GM23338 (cell line): ENCODE measurements around the gene VAPA. TPM values are rescaled to one million over a fixed set of nuclear protein-coding genes. Genes with fewer than 3 reads are reported as not detected.

Experiments
- ATAC-seq: fragments of 200-7000 bp; cut with Tn5 transposase; 3 replicates; pipeline ENCODE4 v1.9.1; 2020
- DNase-seq: peaks from one replicate; pipeline ENCODE4 v3.0.0-alpha.2; 2015; ENCODE audit warnings: low spot score
- H2AFZ ChIP-seq: fragments of 200-600 bp; sonication (generic); 2 replicates; pipeline ENCODE4 v1.8.0; 2016; ENCODE audit warnings: antibody characterized with exemption, mild to moderate bottlenecking, moderate library complexity
- H3F3A ChIP-seq: fragments of 200-600 bp; sonication (generic); replicated peaks from 2 replicates; pipeline ENCODE4 v1.8.0; 2017; ENCODE audit warnings: antibody characterized with exemption, mixed run types, low read depth
- H3K27ac ChIP-seq: fragments of 200-600 bp; sonication (generic); 2 replicates; pipeline ENCODE4 v1.6.1; 2016; ENCODE audit warnings: low read depth
- H3K27me3 ChIP-seq: fragments of 200-600 bp; sonication (generic); 2 replicates; pipeline ENCODE4 v1.8.0; 2016; ENCODE audit warnings: mild to moderate bottlenecking, mixed run types, moderate library complexity; ENCODE audit not compliant: insufficient read depth
- H3K36me3 ChIP-seq: fragments of 200-600 bp; sonication (generic); 2 replicates; pipeline ENCODE4 v1.8.0; 2016; ENCODE audit warnings: mild to moderate bottlenecking; ENCODE audit not compliant: insufficient read depth
- H3K4me1 ChIP-seq: fragments of 200-600 bp; sonication (generic); 2 replicates; pipeline ENCODE4 v1.8.0; 2016; ENCODE audit warnings: mild to moderate bottlenecking, moderate library complexity; ENCODE audit not compliant: insufficient read depth
- H3K4me2 ChIP-seq: fragments of 200-600 bp; sonication (generic); 2 replicates; pipeline ENCODE4 v1.7.1; 2017; ENCODE audit warnings: mixed run types
- H3K4me3 ChIP-seq: fragments of 200-600 bp; sonication (generic); 2 replicates; pipeline ENCODE4 v1.6.1; 2016; ENCODE audit warnings: mixed run types
- H3K79me2 ChIP-seq: fragments of 200-600 bp; sonication (generic); replicated peaks from 2 replicates; pipeline ENCODE4 v1.8.0; 2017; ENCODE audit warnings: mild to moderate bottlenecking; ENCODE audit not compliant: insufficient read depth
- H3K9me2 ChIP-seq: fragments of 200-600 bp; sonication (generic); 2 replicates; pipeline ENCODE4 v1.8.0; 2017; ENCODE audit not compliant: insufficient read depth
- H4K20me1 ChIP-seq: fragments of 200-600 bp; sonication (generic); replicated peaks from 2 replicates; pipeline ENCODE4 v1.8.0; 2017; ENCODE audit warnings: mild to moderate bottlenecking; ENCODE audit not compliant: insufficient read depth
- H3K27ac Mint-ChIP-seq: 2 replicates; pipeline ENCODE4 v1.8.0; 2020; ENCODE audit warnings: inconsistent platforms, mild to moderate bottlenecking, moderate library complexity, mixed read lengths
- H3K27me3 Mint-ChIP-seq: 3 replicates; pipeline ENCODE4 v1.8.0; 2022; ENCODE audit warnings: low read depth, mild to moderate bottlenecking, moderate library complexity, mixed read lengths, inconsistent platforms; ENCODE audit not compliant: insufficient read depth, poor library complexity
- H3K36me3 Mint-ChIP-seq: 3 replicates; pipeline ENCODE4 v1.8.0; 2021; ENCODE audit warnings: low read depth, mild to moderate bottlenecking, inconsistent platforms, moderate library complexity, mixed read lengths
- H3K4me1 Mint-ChIP-seq: 3 replicates; pipeline ENCODE4 v1.8.0; 2020; ENCODE audit warnings: mild to moderate bottlenecking, inconsistent platforms, mixed read lengths
- H3K4me3 Mint-ChIP-seq: 3 replicates; pipeline ENCODE4 v1.8.0; 2021; ENCODE audit warnings: moderate library complexity, mild to moderate bottlenecking, inconsistent platforms, mixed read lengths
- H3K9me3 Mint-ChIP-seq: 3 replicates; pipeline ENCODE4 v1.8.0; 2020; ENCODE audit warnings: moderate library complexity, mild to moderate bottlenecking, inconsistent platforms, mixed read lengths
- CREB1 ChIP-seq: fragments of 250-450 bp; sonication (Bioruptor Pico); IDR thresholded peaks from 2 replicates; pipeline ENCODE4 v1.5.0; 2020; ENCODE audit warnings: low read depth, mild to moderate bottlenecking, moderate library complexity
- CTCF ChIP-seq, 2 experiments: fragments of 200-600 bp in 1 of 2; sonication (generic) in 1 of 2; conservative IDR thresholded peaks; 2 replicates each; pipeline versions ENCODE4 v1.5.1 to v1.6.1; 2016 to 2017; ENCODE audit warnings: antibody characterized with exemption in 2 of 2, low read depth in 2 of 2, mild to moderate bottlenecking in 2 of 2, moderate library complexity in 1 of 2
- ETS1 ChIP-seq: IDR thresholded peaks from 2 replicates; pipeline ENCODE4 v1.6.1; 2016; ENCODE audit warnings: antibody characterized with exemption
- EZH2 ChIP-seq: fragments of 200-600 bp; sonication (generic); IDR thresholded peaks from one replicate; pipeline ENCODE4 v1.8.0; 2017; ENCODE audit warnings: antibody characterized with exemption, mild to moderate bottlenecking, low read depth; ENCODE audit not compliant: unreplicated experiment
- EZH2phosphoT487 ChIP-seq: fragments of 200-600 bp; sonication (generic); IDR thresholded peaks from one replicate; pipeline ENCODE4 v1.8.1; 2018; ENCODE audit warnings: antibody characterized with exemption; ENCODE audit not compliant: unreplicated experiment
- JUNB ChIP-seq: IDR thresholded peaks from one replicate; pipeline ENCODE4 v1.6.1; 2016; ENCODE audit warnings: antibody characterized with exemption; ENCODE audit not compliant: unreplicated experiment
- NANOG ChIP-seq: IDR thresholded peaks from 2 replicates; pipeline ENCODE4 v1.6.1; 2016; ENCODE audit warnings: antibody characterized with exemption, borderline replicate concordance
- POLR2AphosphoS5 ChIP-seq: IDR thresholded peaks from 2 replicates; pipeline ENCODE4 v1.6.1; 2016; ENCODE audit warnings: antibody characterized with exemption, low read depth
- STAT1 ChIP-seq: IDR thresholded peaks from one replicate; pipeline ENCODE4 v1.6.1; 2016; ENCODE audit warnings: antibody characterized with exemption; ENCODE audit not compliant: unreplicated experiment
- ZNF114 ChIP-seq: fragments of 250-450 bp; sonication (Bioruptor Pico); IDR thresholded peaks from 2 replicates; pipeline ENCODE4 v1.5.0; 2020; ENCODE audit warnings: mild to moderate bottlenecking, moderate library complexity
- ZNF331 ChIP-seq: fragments of 250-450 bp; sonication (Bioruptor Pico); IDR thresholded peaks from 2 replicates; pipeline ENCODE4 v1.5.0; 2020; ENCODE audit warnings: low read depth, mild to moderate bottlenecking, moderate library complexity
- ZNF462 ChIP-seq: fragments of 250-450 bp; sonication (Bioruptor Pico); IDR thresholded peaks from 2 replicates; pipeline ENCODE4 v1.5.0; 2020; ENCODE audit warnings: mild to moderate bottlenecking, moderate library complexity
- polyA plus RNA-seq: library from polyadenylated mRNA; unstranded; fragments of >200 nt; fragmentation: Nextera tagmentation; extraction: Ambion mirVana; gene quantifications from 2 replicates; pipeline ENCODE4 v1.2.1, GENCODE V29; 2016
- total RNA-seq: library from RNA; depleted of rRNA; stranded (reverse); fragments of >200 nt; shearing (Covaris generic); gene quantifications from 2 replicates; pipeline ENCODE4 v1.2.3, GENCODE V29; 2014

Gene VAPA
- total and polyA plus RNA-seq, 2 experiments from 2014 or later = 162 to 178 TPM

GRCh38 chr18:9872823-9873222 is 41.0 kb upstream of the VAPA start (continued):
- TF ChIP-seq NANOG = no peak
- TF ChIP-seq JUNB = no peak
- no peak for TF ChIP-seq ZNF331 (CRISPR knock-in tag)
- no peak for TF ChIP-seq POLR2AphosphoS5
- no peak for TF ChIP-seq STAT1
- TF ChIP-seq ETS1 = no peak
- no peak for TF ChIP-seq EZH2
- no peak for TF ChIP-seq CTCF (conservative IDR thresholded peaks at IDR 0.05; ENCODE audit: low read depth in 2 of 2)

DNA sequence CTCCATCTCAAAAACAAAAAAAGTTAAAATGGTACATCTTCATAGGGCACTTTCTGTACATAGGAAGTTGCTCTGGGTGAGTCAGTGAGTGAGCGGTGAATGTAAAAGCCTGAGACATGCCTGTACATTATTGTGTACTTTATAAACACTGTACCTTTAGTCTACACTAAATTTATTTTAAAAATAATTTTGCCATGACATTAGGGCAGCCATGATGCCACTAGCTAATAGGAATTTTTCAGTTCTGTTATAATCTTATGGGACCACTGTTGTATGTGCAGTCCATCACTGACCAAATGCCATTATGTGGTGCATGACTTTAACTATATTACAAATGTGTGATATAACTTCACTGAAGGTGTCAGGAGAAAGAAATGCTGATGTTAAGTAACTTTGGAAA is 39.1 kb upstream of the VAPA start:
- Mint-ChIP-seq H3K27me3 (peaks cover 7% of the 10 kb centered on the region), H3K4me1 (peaks cover 25% of the 10 kb centered on the region)
- no peak for ATAC-seq
- TF ChIP-seq EZH2phosphoT487 (no peak), JUNB (no peak), ZNF331 (CRISPR knock-in tag) (no peak), EZH2 (no peak), CREB1 (CRISPR knock-in tag) (no peak), ZNF462 (no peak), NANOG (no peak), POLR2AphosphoS5 (no peak), ETS1 (no peak), ZNF114 (CRISPR knock-in tag) (no peak)

More for the DNA sequence above, 39.1 kb upstream of the VAPA start:
- Histone ChIP-seq H3K79me2 (no peaks in the 10 kb centered on the region), H4K20me1 (no peaks in the 10 kb centered on the region), H3K36me3 (no peaks in the 10 kb centered on the region), H2AFZ (no peak overlapping the region), H3F3A (no peaks in the 10 kb centered on the region), H3K4me3 (no peak overlapping the region), H3K4me1 (peaks cover 9% of the 10 kb centered on the region), H3K4me2 (no peak overlapping the region), H3K9me2 (peaks cover 4% of the 10 kb centered on the region; the same call in 1 of the 2 replicates), H3K27me3 (no peaks in the 10 kb centered on the region), H3K27ac (no peak overlapping the region)
- H3K36me3 Mint-ChIP-seq = no peaks in the 10 kb centered on the region
- no peak overlapping the region for H3K4me3 Mint-ChIP-seq
- no peak for DNase-seq
- no peak overlapping the region for H3K27ac Mint-ChIP-seq
- H3K9me3 Mint-ChIP-seq = no peaks in the 10 kb centered on the region; the same call in 2 of the 3 replicates
